HG03521 (cell line): ENCODE measurements around the gene PLA2G6.

Source experiments
- ATAC-seq: cut with Tn5 transposase; IDR thresholded peaks from one replicate; pipeline ENCODE4 v1.9.1; 2021; ENCODE audit warnings: mild to moderate bottlenecking, moderate library complexity; ENCODE audit not compliant: unreplicated experiment

The PLA2G6 gene

GRCh38 chr22:38074181-38075104 lies 107.2 kb downstream of the PLA2G6 start:
- ATAC-seq, result no peak

DNA sequence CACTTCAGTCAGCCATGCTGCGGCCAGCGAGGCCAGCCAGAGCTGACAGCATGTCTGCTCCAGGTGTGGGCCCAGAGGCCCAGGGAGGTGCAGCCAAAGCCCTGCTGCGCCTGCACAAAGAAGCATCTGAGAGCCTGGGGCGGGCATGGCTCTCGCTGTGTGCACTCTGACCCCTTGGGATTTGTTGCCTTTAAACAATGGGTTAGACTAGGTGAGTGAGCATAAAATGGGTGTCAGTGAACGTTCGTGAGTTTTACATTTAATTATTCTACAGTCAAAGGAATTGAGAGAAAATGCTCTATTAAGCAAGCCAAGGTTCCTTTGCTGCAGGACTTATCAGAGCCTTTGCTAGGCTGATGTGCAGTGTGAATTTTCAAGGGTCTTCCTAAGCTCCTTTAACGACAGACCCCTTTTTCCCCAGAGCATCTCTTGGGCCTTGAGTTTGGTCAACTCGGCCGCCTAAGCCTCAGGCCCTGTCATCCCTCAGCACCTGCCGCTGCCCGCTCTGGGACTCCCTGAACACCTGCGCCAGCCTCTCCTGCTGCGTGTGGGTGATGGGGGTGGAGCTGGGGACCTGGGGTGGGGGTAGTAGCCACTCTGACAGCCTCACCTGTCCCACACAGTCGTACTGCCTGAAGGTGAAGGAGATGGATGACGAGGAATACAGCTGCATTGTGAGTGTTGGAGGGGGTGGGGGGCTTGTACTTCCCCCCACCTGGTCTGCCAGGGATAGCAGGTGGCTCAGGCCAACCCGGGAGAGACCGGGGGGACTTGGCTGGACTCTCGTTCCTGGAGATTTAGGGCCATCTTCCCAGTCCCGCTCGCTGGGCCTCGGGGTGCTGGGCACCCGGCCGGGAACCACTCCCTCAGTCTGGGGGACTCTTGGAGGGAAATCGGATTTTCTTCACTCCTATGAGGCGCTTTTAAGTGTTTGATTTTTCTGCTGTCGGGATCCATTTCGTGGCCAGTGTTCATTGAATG lies 108.2 kb downstream of the PLA2G6 start:
- no peak for ATAC-seq

DNA sequence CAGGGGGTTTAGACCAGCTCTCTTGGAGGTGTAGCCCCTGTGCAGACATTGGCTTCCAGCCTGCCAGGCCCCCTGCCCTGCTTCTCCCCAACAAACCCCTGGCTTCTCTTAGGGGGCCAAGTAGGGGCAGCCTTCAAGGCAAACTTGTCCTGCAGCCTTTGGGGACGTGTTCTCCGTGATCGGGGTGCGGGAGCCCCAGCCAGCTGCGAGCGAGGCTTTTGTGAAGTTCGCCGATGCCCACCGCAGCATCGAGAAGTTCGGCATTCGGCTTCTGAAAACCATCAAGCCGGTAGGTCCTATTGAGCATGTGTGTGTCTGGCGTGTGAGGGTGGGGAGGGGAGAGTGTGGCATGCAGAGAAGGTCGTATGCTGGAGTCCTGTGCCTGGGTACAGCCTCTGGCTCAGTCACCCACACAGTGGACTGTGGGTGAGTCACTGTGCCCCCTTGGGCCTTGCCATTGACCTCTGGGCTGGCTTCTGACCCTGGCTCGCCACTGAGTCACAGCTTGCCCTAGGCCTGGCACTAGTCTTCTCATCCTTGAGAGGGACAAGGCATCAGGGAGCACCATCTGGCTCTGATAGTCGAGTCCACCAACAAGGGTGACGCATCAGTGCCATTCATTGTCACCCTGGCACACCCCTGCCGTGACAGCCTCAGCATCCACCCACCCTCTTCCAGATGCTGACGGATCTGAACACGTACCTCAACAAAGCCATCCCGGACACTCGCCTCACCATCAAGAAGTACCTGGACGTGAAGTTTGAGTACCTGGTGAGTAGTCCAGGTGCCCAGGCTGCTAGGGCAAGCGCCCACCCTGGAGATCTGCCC lies 109.1 kb downstream of the PLA2G6 start:
- no peak for ATAC-seq

GRCh38 chr22:38071421-38072321 lies 110.0 kb downstream of the PLA2G6 start:
- ATAC-seq, result no peak

- no peak for ATAC-seq
Observed at GRCh38 chr22:38070250-38070921, 111.2 kb downstream of the PLA2G6 start.

DNA sequence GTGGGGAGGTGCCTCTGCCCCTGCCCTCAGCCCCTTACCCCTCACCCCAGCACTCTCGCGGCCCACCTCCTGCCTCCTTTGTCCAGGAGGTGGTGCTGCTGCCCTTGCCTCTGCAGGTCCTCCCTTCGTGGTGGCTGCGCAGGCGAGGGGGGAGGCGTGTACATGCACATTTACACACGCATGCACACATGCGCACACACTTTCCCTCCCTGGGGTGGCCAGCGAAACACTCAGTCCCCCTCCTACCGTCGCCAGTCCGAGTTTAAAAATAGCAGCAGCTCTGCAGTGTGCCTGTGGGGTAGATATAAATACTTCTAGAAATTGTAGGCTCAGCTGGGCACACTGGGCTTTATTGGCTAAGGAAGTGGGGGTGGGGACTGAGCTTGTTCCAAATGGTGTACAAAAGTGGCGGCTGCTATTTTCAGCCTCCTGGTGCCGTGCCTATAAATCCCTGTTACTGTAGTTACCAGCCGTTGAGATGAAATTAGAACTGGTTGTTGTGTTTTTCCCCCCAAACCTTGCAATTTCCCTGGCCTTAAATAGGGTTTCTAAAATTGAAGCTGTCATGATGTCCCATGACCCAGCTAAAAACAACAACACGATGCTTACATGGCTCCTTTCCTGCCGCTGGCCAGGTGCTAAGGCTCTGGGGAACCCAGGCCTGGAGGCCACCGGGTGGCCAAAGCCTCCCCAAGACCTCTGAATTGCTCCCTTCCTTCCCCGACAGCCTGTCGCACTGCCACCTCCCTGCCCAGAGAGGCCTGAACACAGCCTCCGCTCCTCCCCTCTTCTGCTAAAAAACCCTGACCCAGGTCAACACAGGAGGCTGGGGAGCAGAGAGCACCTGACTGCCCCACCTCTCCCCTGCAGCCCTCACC lies 112.0 kb downstream of the PLA2G6 start:
- no peak for ATAC-seq

- no peak for ATAC-seq
Observed at GRCh38 chr22:38068641-38069371, 112.8 kb downstream of the PLA2G6 start.

GRCh38 chr22:38067761-38068360 lies 113.8 kb downstream of the PLA2G6 start:
- ATAC-seq, result no peak

- no peak for ATAC-seq
Observed at GRCh38 chr22:38067028-38067415, 114.6 kb downstream of the PLA2G6 start.

GRCh38 chr22:38066381-38067027 lies 115.1 kb downstream of the PLA2G6 start:
- no peak for ATAC-seq

- no peak for ATAC-seq
Observed at GRCh38 chr22:38065539-38065938, 116.1 kb downstream of the PLA2G6 start.

DNA sequence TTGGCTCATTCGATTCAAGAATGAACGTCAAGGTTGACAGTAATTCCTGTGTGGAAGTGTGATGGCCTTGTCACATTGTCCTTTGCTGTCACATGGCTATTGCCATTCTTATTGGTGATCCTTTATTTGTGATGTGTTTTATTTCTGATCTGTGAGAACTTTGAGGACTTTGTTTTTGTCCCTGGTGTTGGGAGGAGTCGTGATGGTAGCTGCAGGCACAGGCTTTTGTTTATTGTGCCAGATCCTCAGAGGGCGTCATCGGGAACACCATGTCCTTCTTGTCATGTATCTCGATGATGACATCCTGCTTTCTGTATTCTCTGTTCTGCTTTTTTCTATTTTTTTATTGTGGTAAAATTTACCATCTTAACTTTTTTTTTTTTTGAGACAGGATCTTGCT lies 118.8 kb downstream of the PLA2G6 start:
- ATAC-seq, result no peak
